ENCODE results near the gene USP40. TPM values are rescaled to one million over a fixed set of nuclear protein-coding genes. Genes with fewer than 3 reads are reported as not detected.

Gene USP40
- total RNA-seq, 1 donor from 2014 or later: 20.0 TPM

DNA sequence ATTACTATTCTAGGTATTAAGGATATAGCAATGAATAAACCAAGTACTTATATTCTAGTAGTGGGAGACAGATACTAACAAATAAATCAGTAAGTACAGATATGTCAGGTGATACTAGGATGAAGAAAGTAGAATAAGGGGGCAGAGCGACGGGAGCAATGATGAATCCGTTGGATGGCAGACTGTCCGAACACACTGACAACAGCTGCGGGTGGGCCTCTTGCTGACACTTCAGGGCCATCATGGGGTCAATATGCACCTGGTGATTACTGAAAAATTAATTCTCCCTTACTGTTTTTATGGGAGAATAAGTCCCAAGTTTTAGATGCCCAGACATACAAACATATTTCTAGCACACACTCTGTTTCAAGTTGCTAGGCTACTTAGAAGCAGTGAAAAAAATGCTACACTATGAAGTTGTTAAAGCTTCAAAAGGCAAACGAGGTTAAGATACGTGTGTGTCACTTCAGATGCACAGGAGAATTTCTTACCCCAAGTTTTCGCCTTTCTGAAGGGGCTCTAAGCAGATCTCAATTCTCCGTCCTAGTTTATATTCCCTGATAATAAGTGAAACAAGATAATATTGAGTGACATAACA, 78.7 kb downstream of the USP40 start:
- Histone ChIP-seq H3K36me3 (peaks cover 85% of the 10 kb centered on the region), H3K4me3 (no peak overlapping the region), H3K27ac (replicated peaks) (no peak overlapping the region), H3K27me3 (ENCODE audit: low read depth) (no peaks in the 10 kb centered on the region), H3K9me3 (replicated peaks) (no peaks in the 10 kb centered on the region), H3K4me1 (peaks cover 11% of the 10 kb centered on the region)
- TF ChIP-seq, protein P1, sequence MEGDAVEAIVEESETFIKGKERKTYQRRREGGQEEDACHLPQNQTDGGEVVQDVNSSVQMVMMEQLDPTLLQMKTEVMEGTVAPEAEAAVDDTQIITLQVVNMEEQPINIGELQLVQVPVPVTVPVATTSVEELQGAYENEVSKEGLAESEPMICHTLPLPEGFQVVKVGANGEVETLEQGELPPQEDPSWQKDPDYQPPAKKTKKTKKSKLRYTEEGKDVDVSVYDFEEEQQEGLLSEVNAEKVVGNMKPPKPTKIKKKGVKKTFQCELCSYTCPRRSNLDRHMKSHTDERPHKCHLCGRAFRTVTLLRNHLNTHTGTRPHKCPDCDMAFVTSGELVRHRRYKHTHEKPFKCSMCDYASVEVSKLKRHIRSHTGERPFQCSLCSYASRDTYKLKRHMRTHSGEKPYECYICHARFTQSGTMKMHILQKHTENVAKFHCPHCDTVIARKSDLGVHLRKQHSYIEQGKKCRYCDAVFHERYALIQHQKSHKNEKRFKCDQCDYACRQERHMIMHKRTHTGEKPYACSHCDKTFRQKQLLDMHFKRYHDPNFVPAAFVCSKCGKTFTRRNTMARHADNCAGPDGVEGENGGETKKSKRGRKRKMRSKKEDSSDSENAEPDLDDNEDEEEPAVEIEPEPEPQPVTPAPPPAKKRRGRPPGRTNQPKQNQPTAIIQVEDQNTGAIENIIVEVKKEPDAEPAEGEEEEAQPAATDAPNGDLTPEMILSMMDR (IDR thresholded peaks at IDR 0.05; ENCODE audit: borderline replicate concordance): no peak
- no peak for DNase-seq
- intact Hi-C loops (cut with micrococcal nuclease): no loop called here

DNA sequence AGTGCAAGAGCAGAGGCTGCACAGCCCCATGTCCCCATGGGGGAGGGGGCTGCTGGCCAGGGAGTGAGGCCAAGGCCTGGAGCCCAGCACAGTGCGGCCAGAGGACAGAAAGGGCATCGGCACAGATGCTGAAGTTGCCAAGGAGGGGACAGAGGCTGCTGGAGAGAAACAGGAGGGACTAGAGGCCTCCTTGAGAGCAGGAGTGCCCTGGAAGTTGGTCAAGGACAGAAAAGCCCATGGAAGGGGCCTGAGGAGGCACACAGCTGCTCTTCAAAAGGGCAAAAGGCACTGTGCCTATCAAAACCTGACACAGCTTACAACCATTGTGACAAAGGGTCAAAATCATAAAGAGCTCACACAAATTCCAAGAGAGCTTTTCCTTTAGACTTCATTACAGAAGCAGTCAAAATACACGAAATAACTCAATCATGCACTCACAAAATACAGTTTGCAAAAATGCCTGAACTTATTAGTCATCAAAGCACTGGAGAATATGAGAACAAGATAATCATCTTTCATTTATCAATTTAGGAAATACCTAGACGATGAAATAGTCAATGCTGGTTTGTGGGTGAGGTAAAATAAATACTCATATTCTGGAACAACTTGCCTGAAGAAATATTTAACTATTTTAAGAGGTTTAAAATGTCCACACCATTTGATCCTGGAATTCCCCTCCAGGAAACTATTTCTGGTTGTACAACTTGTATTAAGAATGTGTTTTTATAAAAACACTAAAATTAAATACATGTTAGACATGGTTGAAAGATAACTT, 79.6 kb downstream of the USP40 start:
- no peak overlapping the region for H3K4me3 ChIP-seq
- peak overlapping the region; percentile 49 for H3K27ac ChIP-seq (replicated peaks)
- H3K4me1 ChIP-seq: peaks cover 11% of the 10 kb centered on the region
- no peaks in the 10 kb centered on the region for H3K9me3 ChIP-seq (replicated peaks)
- H3K27me3 ChIP-seq (ENCODE audit: low read depth): no peaks in the 10 kb centered on the region
- no peak for DNase-seq
- H3K36me3 ChIP-seq: peaks cover 85% of the 10 kb centered on the region
- intact Hi-C loops (cut with micrococcal nuclease): no loop called here
- TF ChIP-seq, protein P1 (IDR thresholded peaks at IDR 0.05; ENCODE audit: borderline replicate concordance): no peak

DNA sequence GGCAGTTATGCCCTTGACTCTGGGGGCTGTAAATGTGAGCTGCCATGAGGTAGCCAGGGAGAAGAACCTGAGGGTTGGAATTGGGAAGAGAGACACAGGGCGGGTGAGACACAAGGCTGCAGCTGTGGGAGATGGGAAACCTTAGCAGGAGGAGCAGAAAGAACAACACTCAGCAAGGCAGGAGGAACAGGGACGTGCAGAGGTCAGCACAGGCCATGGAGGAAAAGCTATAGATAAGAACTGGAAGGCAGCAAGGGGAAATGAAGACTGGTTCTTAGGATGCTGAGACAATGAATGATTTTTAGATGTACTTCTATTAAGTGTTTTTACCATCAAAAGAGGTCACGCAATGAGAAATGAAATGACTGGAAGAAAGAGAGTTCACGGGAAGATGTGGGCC, 80.2 kb downstream of the USP40 start:
- Histone ChIP-seq H3K27ac (replicated peaks) (peak overlapping the region; percentile 49), H3K36me3 (peaks cover 86% of the 10 kb centered on the region), H3K4me1 (peaks cover 11% of the 10 kb centered on the region), H3K9me3 (replicated peaks) (no peaks in the 10 kb centered on the region), H3K27me3 (ENCODE audit: low read depth) (no peaks in the 10 kb centered on the region), H3K4me3 (no peak overlapping the region)
- DNase-seq: no peak
- TF ChIP-seq, protein P1 (IDR thresholded peaks at IDR 0.05; ENCODE audit: borderline replicate concordance): no peak
- intact Hi-C loops (cut with micrococcal nuclease): no loop called here

DNA sequence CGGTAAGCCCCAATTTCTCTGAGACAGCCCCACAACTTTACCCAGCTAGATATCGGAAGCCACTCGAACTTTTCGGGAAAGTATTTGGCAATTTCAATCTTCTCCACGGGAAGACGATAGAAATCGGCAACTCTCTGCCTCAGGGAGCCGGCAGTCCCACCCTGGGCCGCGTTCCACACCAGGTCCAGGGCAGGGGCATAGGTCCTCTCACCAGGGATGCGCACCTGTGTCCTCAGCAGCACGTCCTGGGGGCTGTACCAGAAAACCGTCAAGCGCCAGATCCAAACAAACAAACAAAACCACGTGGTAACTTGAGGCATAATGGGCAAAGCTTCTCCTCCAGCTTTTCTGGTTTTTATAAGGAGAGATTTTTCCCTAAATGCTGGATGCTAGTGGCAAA, 80.9 kb downstream of the USP40 start:
- peaks cover 86% of the 10 kb centered on the region for H3K36me3 ChIP-seq
- peaks cover 11% of the 10 kb centered on the region for H3K4me1 ChIP-seq
- no peak for DNase-seq
- intact Hi-C loops (cut with micrococcal nuclease): no loop called here
- H3K9me3 ChIP-seq (replicated peaks): no peaks in the 10 kb centered on the region
- H3K4me3 ChIP-seq: no peak overlapping the region
- no peaks in the 10 kb centered on the region for H3K27me3 ChIP-seq (ENCODE audit: low read depth)
- TF ChIP-seq, protein P1 (IDR thresholded peaks at IDR 0.05; ENCODE audit: borderline replicate concordance): no peak
- no peak overlapping the region for H3K27ac ChIP-seq (replicated peaks)

DNA sequence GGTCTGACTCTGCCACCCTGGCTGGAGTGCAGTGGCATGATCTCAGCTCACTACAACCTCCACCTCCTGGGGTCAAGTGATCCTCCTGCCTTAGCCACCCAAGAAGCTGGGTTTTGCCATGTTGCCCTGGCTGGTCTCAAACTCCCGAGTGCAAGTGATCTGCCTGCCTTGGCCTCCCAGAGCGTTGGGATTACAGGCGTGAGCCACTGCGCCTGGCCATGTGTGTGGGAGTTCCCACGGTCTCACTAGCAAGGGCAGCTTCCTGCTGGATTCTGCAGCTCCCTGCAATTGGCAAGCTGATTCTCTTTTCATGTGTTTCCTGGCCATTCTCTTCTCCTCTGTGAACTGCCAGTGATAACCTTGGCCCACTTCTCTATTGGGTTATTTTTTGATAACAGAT, 84.0 kb downstream of the USP40 start:
- intact Hi-C loops (cut with micrococcal nuclease): no loop called here
- no peaks in the 10 kb centered on the region for H3K27me3 ChIP-seq (ENCODE audit: low read depth)
- no peak overlapping the region for H3K27ac ChIP-seq (replicated peaks)
- DNase-seq: no peak
- peaks cover 11% of the 10 kb centered on the region for H3K4me1 ChIP-seq
- H3K36me3 ChIP-seq: peaks cover 83% of the 10 kb centered on the region
- TF ChIP-seq, protein P1 (IDR thresholded peaks at IDR 0.05; ENCODE audit: borderline replicate concordance): no peak
- no peaks in the 10 kb centered on the region for H3K9me3 ChIP-seq (replicated peaks)
- H3K4me3 ChIP-seq: no peak overlapping the region
